HCT116 (cell line): ENCODE data around the gene ABTB1. TPM values are rescaled to one million over a fixed set of nuclear protein-coding genes. Genes with fewer than 3 reads are reported as not detected.

Source experiments
- ATAC-seq: fragments of 200-7000 bp; cut with Tn5 transposase; 2 replicates; pipeline ENCODE4 v1.9.1; 2020; ENCODE audit warnings: mild to moderate bottlenecking, moderate library complexity
- BruUV-seq: library from RNA; stranded (reverse); fragments of 400-500 nt; replicated peaks from 2 replicates; lab custom pipeline; 2021; lab: Mats Ljungman, UMichigan
- CTCF ChIA-PET: fragments of 300-600 bp; sonication (Branson Sonifier 250); formaldehyde crosslinking; loops from one replicate; lab custom pipeline; 2021; ENCODE audit warnings: antibody characterized with exemption; lab: Charles Lee
- POLR2A ChIA-PET: fragments of 300-600, 350-600 bp; sonication (Branson Sonifier 250); formaldehyde crosslinking; loops from one replicate; lab custom pipeline; 2021; ENCODE audit warnings: antibody characterized with exemption; lab: Charles Lee
- RAD21 ChIA-PET, 2 experiments: fragments of 300-600 bp; sonication (Branson Sonifier 250); formaldehyde crosslinking; loops; one replicate each; lab custom pipeline; 2023; ENCODE audit warnings: low total read pairs in 2 of 2; ENCODE audit not compliant: uncharacterized antibody in 2 of 2, unreplicated experiment in 2 of 2, low non-redundant PET in 1 of 2; lab: Charles Lee
- DNase-seq: peaks from one replicate; pipeline ENCODE4 v3.0.0-alpha.2; 2010; ENCODE audit warnings: low read depth, low spot score
- H2AFZ ChIP-seq: fragments of 200-600 bp; shearing (Covaris generic), sonication (generic); 2 replicates; pipeline ENCODE4 v1.6.1; 2017; ENCODE audit warnings: low read depth, mixed run types, mixed read lengths, antibody characterized with exemption, low read length; ENCODE audit not compliant: poor library complexity, severe bottlenecking
- H3K27ac ChIP-seq: 2 replicates; pipeline ENCODE4 v1.5.1; 2012; ENCODE audit warnings: low read depth, low read length
- H3K27me3 ChIP-seq: fragments of 200-600 bp; sonication (generic); 2 replicates; pipeline ENCODE4 v1.6.1; 2016; ENCODE audit warnings: mixed run types, low read length, mixed read lengths; ENCODE audit not compliant: insufficient read depth
- H3K36me3 ChIP-seq, 2 experiments: fragments of 200-500 bp in 1 of 2; fragments of 200-600 bp in 1 of 2; sonication (Bioruptor generic) in 1 of 2; sonication (generic) in 1 of 2; 2 replicates each; pipeline versions ENCODE4 v1.5.1 to v1.6.1; 2014 to 2016; ENCODE audit warnings: low read length in 2 of 2, inconsistent platforms in 1 of 2, mixed read lengths in 1 of 2, mixed run types in 1 of 2; ENCODE audit not compliant: insufficient read depth in 2 of 2, control insufficient read depth in 1 of 2
- H3K4me1 ChIP-seq, 2 experiments: fragments of 200-600 bp in 1 of 2; sonication (generic) in 1 of 2; 2 replicates each; pipeline versions ENCODE4 v1.5.1 to v1.6.1; 2012 to 2017; ENCODE audit warnings: low read length in 2 of 2, inconsistent platforms in 1 of 2, mild to moderate bottlenecking in 1 of 2, mixed read lengths in 1 of 2, mixed run types in 1 of 2, moderate library complexity in 1 of 2; ENCODE audit not compliant: insufficient read depth in 2 of 2, control insufficient read depth in 1 of 2
- H3K4me2 ChIP-seq: fragments of 200-600 bp; sonication (generic); 2 replicates; pipeline ENCODE4 v1.6.1; 2017; ENCODE audit warnings: mixed run types, low read length, mixed read lengths
- H3K4me3 ChIP-seq, 2 experiments: fragments of 200-600 bp in 1 of 2; sonication (generic) in 1 of 2; replicated peaks in 1 of 2; 2 replicates each; pipeline ENCODE4 v1.5.1; 2011 to 2016; ENCODE audit warnings: low read length in 2 of 2, control low read depth in 1 of 2, low read depth in 1 of 2, mild to moderate bottlenecking in 1 of 2, mixed read lengths in 1 of 2, mixed run types in 1 of 2
- H3K79me2 ChIP-seq: fragments of 200-600 bp; sonication (generic); 2 replicates; pipeline ENCODE4 v1.6.1; 2017; ENCODE audit warnings: mild to moderate bottlenecking, mixed run types, low read length, moderate library complexity, mixed read lengths; ENCODE audit not compliant: insufficient read depth
- H3K9ac ChIP-seq: fragments of 200-600 bp; sonication (generic); 2 replicates; pipeline ENCODE4 v1.6.1; 2016; ENCODE audit warnings: low read length, mixed read lengths
- H3K9me2 ChIP-seq: fragments of 200-600 bp; sonication (generic), shearing (Covaris generic); 2 replicates; pipeline ENCODE4 v1.6.1; 2017; ENCODE audit warnings: mixed run types, mild to moderate bottlenecking, moderate library complexity; ENCODE audit not compliant: insufficient read depth
- H3K9me3 ChIP-seq, 2 experiments: fragments of 200-500 bp in 1 of 2; fragments of 200-600 bp in 1 of 2; sonication (Bioruptor generic) in 1 of 2; sonication (generic) in 1 of 2; 2 replicates each; pipeline ENCODE4 v1.6.1; 2014 to 2017; ENCODE audit warnings: low read length in 2 of 2, mixed read lengths in 2 of 2, inconsistent platforms in 1 of 2, low read depth in 1 of 2, mild to moderate bottlenecking in 1 of 2, mixed run types in 1 of 2, moderate library complexity in 1 of 2; ENCODE audit not compliant: control insufficient read depth in 1 of 2, insufficient read depth in 1 of 2
- H4K20me1 ChIP-seq: fragments of 200-600 bp; sonication (generic), shearing (Covaris generic); 2 replicates; pipeline ENCODE4 v1.6.1; 2017; ENCODE audit warnings: mixed run types, mild to moderate bottlenecking, moderate library complexity; ENCODE audit not compliant: insufficient read depth
- ATF3 ChIP-seq: IDR thresholded peaks from 2 replicates; pipeline ENCODE4 v1.6.1; 2012
- CBX3 ChIP-seq: IDR thresholded peaks from 2 replicates; pipeline ENCODE4 v1.6.1; 2012; ENCODE audit warnings: low read depth
- CEBPB ChIP-seq: IDR thresholded peaks from 2 replicates; pipeline ENCODE4 v1.6.1; 2012; ENCODE audit warnings: low read depth
- CTCF ChIP-seq, 3 experiments: fragments of 200-600 bp in 1 of 3; sonication (generic) in 1 of 3; IDR thresholded peaks in 2 of 3; conservative IDR thresholded peaks in 1 of 3; 2 replicates each; pipeline ENCODE4 v1.5.1; 2012 to 2017; ENCODE audit warnings: low read depth in 2 of 3, low read length in 2 of 3, antibody characterized with exemption in 1 of 3, borderline replicate concordance in 1 of 3, control low read depth in 1 of 3, mild to moderate bottlenecking in 1 of 3, mixed read lengths in 1 of 3, mixed run types in 1 of 3, moderate library complexity in 1 of 3; ENCODE audit not compliant: insufficient read depth in 1 of 3
- EZH2phosphoT487 ChIP-seq: fragments of 200-600 bp; IDR thresholded peaks from 2 replicates; pipeline ENCODE4 v1.6.1; 2018; ENCODE audit warnings: antibody characterized with exemption, borderline replicate concordance
- FOSL1 ChIP-seq: IDR thresholded peaks from 2 replicates; pipeline ENCODE4 v1.6.1; 2012; ENCODE audit warnings: low read depth
- JUND ChIP-seq: IDR thresholded peaks from 2 replicates; pipeline ENCODE4 v1.6.1; 2012
- MAX ChIP-seq: IDR thresholded peaks from 2 replicates; pipeline ENCODE4 v1.6.1; 2012
- POLR2A ChIP-seq: IDR thresholded peaks from 2 replicates; pipeline ENCODE4 v1.7.0; 2011; ENCODE audit warnings: borderline replicate concordance; ENCODE audit not compliant: insufficient read depth, insufficient read length; ENCODE audit errors: extremely low read depth
- POLR2AphosphoS5 ChIP-seq: IDR thresholded peaks from 2 replicates; pipeline ENCODE4 v1.6.1; 2011; ENCODE audit warnings: mild to moderate bottlenecking, low read depth, low read length, moderate library complexity
- SIN3A ChIP-seq: IDR thresholded peaks from 2 replicates; pipeline ENCODE4 v1.6.1; 2012; ENCODE audit warnings: low read depth
- SP1 ChIP-seq: IDR thresholded peaks from 2 replicates; pipeline ENCODE4 v1.6.1; 2012; ENCODE audit warnings: low read depth
- SRF ChIP-seq: IDR thresholded peaks from 2 replicates; pipeline ENCODE4 v1.6.1; 2012; ENCODE audit warnings: low read depth
- ZBTB33 ChIP-seq: IDR thresholded peaks from 2 replicates; pipeline ENCODE4 v1.6.1; 2011; ENCODE audit warnings: mild to moderate bottlenecking, low read length, moderate library complexity; ENCODE audit not compliant: insufficient replicate concordance; ENCODE audit errors: extremely low read depth
- ZNF274 ChIP-seq: fragments of 200-500 bp; sonication (Bioruptor generic); IDR thresholded peaks from 2 replicates; pipeline ENCODE4 v1.6.1; 2014; ENCODE audit warnings: mild to moderate bottlenecking, low read depth, low read length, inconsistent platforms
- intact Hi-C: fragments of 100-400 bp; cut with micrococcal nuclease; formaldehyde crosslinking; loops from 2 replicates; pipeline ENCODE4 v1.10.0; 2022
- total RNA-seq: library from RNA; stranded (reverse); gene quantifications from one replicate; pipeline ENCODE4 v1.2.1, GENCODE V29; 2021; ENCODE audit not compliant: unreplicated experiment

Gene ABTB1
- total RNA-seq, 1 experiment from 2014 or later, result 19.4 TPM

- CTCF ChIA-PET, result no interaction called here
- POLR2A ChIA-PET, result no interaction called here
- no peak overlapping the region for H2AFZ ChIP-seq
- H3K27ac ChIP-seq, result no peak overlapping the region
- no peaks in the 10 kb centered on the region for H3K36me3 ChIP-seq
- no peak overlapping the region for H3K4me2 ChIP-seq
- no peaks in the 10 kb centered on the region for H3K9me3 ChIP-seq
- no peaks in the 10 kb centered on the region for H3K27me3 ChIP-seq
- no TSS peak for BruUV-seq
- H3K9ac ChIP-seq, result no peak overlapping the region
- no peak overlapping the region for H3K4me3 ChIP-seq
- RAD21 ChIA-PET, result no interaction called here
- ATAC-seq (no peak), DNase-seq (no peak)
- no peaks in the 10 kb centered on the region for H3K9me2 ChIP-seq
- no peaks in the 10 kb centered on the region for H4K20me1 ChIP-seq
- TF ChIP-seq CBX3 (no peak), SIN3A (no peak), MAX (no peak), SP1 (no peak), JUND (no peak), FOSL1 (no peak), EZH2phosphoT487 (no peak), ATF3 (no peak), CTCF (IDR thresholded peaks at IDR 0.05 in 2 of 3, conservative IDR thresholded peaks at IDR 0.05 in 1 of 3; ENCODE audit: borderline replicate concordance in 1 of 3, insufficient read depth in 1 of 3, low read depth in 2 of 3, low read length in 2 of 3) (no peak), ZNF274 (no peak), CEBPB (no peak), ZBTB33 (no peak), SRF (no peak), POLR2A (no peak), POLR2AphosphoS5 (no peak)
- no peaks in the 10 kb centered on the region for H3K79me2 ChIP-seq
- intact Hi-C loops, result no loop called here
- H3K4me1 ChIP-seq, result peaks cover 0 to 5% of the 10 kb centered on the region in 2 experiments; a peak in 1 of 4 replicates
These were observed 42.8 kb downstream of the ABTB1 start for GRCh38 chr3:127715532-127715931.
